Measurements from ENCODE around the gene GFAP.

DNA sequence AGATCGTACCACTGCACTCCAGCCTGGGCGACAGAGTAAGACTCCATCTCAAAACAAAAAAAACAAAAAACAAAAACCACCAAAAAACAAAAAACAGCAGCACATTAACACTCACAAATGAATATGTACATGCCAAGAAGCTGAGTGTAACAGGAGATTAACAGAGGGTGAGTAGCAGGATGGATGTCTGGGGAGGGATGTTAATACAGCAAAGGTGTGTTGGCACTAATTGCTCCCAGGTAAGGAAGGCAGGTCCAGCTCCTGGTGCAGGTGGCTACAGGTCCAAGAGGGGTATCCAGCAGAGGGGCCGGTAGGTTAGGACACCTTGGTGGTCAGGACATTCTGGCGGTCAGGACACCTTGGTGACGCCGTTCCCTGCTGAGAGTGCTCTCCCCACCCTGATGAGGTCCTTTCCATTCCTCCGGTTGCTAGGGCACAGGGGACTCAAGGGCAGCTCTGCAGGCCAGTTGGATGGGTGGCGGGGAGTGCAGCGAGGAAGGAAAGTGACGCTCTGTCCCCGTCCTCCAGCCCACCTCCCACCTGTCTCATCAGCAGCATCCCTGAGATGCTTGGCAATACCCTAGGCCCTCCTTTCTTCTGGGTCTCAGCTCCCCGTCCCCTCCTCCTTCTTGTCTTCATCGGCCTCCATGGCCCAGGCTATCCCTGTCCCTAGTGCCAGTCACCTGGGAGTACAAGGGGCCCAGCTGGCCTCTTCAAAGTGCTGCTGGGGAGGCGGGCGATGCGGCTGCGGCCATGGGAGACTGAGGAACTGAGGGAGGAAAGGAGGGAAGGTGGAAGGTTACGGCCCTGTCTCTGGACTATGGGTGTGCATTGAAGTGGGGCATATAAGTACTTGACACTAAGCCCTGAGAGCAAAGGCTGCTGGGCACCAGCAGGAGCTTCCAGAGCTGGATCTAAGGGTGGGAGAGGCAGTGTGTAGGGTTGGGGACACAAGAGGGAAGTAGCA is 10.7 kb upstream of the GFAP start:
- TF ChIP-seq ZNF274 (IDR thresholded peaks at IDR 0.05; ENCODE audit: low read depth, low read length) (no peak), YY1 (IDR thresholded peaks at IDR 0.05; ENCODE audit: insufficient read depth, insufficient read length) (no peak), SUZ12 (IDR thresholded peaks at IDR 0.05; ENCODE audit: extremely low read depth, insufficient read depth, insufficient read length) (no peak)
